TTC549 (cell line): ENCODE data around the gene ENTREP1.

Experiments used
- FAIRE-seq: peaks from 2 replicates; lab custom pipeline; 2012; peaks lifted over from hg19 to GRCh38; lab: Jason Lieb, UNC

Gene ENTREP1

DNA sequence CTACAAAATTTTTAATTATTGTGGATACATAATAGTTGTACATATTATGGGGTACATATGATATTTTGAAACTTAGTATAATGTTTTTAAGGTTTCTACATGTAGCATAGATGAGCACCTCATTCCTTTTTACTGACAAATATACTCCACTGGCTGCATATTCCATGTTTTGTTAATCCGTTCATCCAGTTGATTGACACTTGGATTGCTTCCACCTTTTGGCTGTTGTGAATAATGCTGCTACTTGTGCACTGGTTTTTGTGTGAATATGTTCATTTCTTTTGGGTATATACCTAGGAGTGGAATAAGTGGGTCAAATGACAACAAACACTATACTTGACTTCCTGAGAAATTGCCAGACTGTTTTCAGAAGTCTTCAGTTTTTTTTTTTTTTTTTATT lies 2.8 kb upstream of the ENTREP1 start:
- no peak for FAIRE-seq

DNA sequence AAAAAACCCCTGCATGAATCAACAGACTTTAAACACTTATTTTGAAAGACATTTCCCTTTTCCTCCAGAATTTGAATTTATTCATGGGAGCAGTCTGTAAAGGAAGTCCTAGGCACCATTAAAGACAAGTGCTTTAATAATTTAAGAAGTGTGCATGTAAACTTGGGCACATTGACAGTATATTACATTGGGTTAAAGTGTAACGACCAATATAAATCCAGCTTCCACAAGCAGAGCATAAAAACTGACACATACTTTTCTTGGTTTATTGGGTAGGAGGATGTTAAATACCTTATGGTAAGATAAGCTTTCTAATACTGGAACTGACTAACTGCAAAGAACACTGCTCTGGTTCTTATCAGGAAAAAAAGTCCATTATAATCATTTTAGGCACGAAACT lies 1.2 kb upstream of the ENTREP1 start:
- no peak for FAIRE-seq

DNA sequence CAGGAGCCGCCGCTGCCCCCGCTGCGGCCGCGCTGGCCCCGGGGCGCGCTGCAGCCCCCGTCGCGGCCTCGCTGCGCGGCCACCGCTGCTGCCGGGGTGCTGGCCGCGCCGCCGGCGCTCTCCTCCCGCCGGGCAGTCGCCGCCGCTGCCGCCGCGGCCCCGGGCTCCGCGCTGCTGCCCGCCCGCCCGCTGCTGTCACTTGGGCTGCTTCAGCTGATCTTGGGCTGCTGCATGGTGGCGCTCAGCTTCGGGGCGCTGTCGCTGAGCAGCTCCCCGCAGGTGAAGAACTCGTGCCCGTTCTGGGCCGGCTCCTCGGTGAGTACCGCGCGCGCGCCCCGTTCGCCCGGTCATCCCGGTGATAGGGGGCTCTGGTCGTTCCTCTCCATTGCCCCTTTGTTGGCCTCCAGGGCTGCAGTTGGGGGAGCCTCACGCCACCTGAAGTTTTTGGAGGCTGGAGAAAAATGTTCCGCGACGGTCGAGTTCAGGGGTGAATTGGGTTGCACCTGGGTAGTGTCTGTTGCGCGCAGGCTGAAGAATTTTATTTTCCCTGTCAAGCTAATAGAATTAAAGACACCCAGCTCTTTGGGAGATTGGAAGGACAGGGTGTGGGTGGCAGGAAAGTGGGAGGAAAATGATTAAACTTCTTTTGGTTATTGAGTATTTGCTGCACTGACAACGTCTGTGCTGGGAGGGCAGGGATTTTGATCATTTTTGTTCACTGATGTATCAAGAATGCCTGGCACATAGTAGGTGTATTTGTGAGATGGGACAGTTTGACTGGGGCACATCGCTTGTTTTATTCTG lies 596 bp downstream of the ENTREP1 start:
- no peak for FAIRE-seq

DNA sequence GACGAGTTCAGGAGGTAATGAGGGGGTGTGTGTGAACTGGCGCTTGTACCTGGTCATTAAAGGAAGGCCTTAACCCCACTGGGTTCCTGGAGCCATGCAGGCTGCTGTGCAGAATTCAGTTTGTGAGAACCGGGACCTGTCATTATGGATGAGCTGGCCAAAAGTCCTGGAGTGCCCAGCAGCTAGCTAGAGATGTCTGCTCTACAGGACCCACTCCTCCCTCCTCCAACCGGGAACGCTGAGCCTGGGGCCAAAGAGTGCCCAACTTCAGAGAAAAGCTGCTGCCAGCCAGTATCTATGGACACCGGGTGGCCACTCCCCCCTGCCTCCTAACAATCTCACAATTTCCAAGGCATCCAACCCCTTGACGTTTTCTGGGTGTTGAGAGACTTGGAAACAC lies 1.2 kb downstream of the ENTREP1 start:
- no peak for FAIRE-seq

DNA sequence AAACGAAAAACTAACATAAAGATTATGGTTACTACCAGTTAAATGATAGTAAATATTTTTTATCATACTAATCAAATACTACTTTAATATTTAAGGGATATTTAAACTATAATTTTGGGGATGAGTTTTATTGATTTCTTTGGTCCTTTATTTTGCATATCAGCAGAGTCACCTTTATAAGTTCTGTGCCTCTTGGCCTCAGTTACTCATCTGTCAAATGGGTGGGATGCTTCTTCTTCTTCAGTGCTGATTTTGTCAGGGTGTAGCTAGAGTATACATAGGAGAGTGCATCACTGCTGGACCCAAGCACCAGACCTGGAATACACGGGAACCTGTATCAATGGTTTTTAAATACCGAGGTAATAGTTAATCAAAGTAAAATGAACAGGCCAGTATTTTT lies 5.6 kb downstream of the ENTREP1 start:
- no peak for FAIRE-seq

DNA sequence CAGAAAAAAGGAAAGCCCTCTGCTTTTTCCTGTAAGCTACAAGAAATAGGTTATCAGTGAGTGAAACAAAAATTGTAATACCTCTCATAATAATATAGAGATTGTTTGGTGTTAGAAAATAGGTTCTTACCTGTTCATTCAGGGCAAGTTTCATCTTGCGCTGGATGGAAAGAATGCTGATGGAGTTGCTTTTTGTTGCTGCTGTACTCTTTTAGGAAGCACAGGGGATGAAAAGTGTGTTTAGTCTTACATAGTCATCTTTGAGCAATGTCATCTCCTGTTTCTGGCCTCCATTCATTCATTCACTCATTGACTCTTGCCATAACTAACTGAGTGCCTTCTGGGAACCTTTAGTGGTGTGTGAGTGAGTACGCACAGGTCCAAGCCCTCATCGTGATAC lies 6.4 kb downstream of the ENTREP1 start:
- FAIRE-seq: no peak

DNA sequence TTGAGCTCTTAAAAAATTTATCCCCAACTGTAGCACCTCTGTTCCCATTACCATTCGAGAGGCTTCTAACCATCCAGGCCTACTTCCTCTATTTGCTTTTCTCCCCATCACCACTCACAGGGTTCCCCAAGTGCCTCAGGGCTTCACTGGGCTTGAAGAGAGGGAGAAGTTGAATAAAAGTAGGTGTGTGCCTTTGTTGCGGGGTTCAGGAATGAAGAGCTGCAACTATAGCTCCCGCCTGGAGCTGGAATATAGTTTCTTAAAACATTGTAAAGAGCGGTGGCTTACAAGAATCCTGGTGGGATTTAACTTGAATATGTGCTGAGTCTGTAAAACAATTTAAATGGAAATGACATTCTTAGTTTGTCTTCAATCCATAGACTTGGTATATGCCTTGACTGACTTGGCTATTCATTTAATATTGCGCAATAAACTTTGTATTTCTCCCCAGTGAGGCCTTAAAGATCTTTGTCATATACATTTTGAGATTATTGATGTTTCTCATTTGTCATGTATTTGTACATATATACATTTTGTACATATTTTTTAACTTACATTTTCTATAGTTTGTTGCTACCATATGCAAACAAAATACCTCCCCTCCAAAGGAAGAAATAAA lies 7.2 kb downstream of the ENTREP1 start:
- FAIRE-seq: no peak

DNA sequence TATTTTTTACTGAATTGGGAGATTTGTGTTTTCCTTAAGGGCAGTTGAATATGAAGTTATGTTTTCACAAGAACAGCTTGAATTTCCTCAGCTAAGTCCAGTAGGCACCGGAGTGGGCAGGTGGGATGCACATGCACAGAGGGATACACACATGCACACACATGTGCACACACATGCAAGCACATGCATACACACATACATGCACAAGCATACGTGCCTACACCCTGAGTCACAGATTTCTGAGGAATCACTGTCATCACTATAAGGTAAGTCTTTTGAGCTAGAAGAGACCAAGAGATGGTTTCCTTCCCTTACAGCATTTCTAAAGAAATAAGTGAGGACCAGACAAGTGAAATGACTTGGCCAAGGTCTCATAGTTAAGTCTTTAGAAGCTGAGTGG lies 8.7 kb downstream of the ENTREP1 start:
- FAIRE-seq: no peak

DNA sequence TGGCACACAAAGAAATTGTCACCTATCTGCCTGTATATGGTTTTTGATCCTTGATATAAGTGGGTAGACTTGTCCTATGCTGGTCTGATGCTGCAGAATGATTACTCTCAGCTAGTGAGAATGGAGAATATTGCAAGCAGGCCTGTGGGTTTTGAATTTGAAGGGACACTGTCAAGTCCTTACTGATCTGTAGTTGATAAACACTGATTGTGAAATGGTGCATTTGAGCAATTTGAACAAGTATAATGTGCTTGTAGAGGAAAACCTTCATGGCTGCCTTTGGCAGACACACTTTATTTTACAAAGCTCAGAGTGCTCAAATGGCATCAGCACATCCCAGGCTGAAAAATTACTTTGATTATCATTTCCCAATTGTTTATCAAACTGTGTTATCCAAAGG lies 9.3 kb downstream of the ENTREP1 start:
- no peak for FAIRE-seq

DNA sequence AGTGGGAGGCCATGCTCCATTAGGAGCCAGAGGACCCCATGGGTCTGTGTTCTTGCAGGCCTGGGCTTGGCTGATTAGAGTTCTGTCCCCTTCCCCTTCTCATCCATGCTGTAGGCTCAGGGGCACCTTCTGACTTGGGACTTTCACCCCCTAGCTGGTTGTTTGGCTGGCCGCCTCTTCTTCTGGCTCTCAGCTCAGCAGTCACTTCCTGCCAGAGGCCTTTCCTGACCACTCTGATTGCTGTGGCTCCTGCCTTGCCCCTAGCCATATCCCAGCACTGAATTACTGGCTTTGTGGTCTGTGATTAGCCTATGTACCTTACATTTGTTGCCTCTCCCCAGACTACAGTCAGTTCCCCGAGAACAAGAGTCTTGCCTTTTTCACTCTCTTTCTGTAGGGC lies 14.6 kb downstream of the ENTREP1 start:
- no peak for FAIRE-seq

DNA sequence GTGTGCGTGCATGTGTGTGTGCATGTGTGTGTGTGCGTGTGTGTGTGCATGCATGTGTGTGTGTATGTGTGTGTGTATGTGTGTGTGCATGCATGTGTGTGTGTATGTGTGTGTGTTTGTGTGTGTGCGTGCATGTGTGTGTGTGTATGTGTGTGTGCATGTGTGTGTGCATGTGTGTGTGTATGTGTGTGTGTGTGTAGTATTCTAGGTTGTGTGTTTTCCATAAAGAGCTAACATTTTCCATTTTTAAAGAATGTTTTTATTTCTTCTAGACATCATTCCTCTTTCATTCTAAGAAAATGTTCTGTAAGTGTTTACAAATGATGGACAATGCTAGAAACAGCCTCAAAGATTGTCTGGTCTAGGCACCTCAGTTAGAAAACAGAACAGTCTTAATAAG lies 15.6 kb downstream of the ENTREP1 start:
- no peak for FAIRE-seq

DNA sequence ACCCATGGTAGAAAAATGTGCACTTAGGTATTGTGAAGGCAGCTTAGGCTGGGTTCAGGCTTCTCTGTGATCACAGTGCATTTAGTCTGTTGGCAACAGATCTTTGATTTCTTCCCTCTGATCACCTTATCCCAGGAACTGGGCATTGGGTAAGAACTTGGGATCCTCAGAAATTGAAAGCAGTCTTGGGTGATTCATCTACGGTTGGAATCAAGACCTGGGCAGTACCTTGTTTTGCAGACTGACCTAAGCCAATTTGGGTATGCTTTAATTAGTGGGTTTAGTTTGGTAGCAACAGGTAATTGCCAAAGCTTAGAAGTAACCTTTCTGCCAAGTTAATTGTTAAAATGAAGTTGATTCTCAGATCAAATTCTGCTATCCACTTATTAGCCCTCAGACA lies 17.8 kb downstream of the ENTREP1 start:
- no peak for FAIRE-seq

DNA sequence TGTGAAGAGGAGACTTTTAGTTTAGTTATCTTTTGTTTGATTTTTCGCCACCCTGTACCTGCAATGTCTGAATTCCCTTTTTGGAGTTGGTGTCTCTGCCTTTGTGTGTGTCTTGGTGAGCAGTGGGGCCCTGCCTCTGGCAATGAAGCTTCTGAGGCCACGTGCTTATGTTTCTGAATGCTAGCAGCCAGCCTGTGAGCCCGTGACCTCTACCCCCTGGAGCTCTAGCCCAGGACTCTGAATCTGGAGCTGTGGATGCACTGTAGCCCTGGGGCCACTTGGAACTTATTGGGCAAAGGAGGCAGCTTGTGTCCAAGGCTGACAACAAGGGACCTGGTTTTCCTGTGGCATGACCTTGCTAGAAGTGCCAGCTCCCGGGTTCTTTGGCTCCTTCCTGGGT lies 19.4 kb downstream of the ENTREP1 start:
- FAIRE-seq: no peak

DNA sequence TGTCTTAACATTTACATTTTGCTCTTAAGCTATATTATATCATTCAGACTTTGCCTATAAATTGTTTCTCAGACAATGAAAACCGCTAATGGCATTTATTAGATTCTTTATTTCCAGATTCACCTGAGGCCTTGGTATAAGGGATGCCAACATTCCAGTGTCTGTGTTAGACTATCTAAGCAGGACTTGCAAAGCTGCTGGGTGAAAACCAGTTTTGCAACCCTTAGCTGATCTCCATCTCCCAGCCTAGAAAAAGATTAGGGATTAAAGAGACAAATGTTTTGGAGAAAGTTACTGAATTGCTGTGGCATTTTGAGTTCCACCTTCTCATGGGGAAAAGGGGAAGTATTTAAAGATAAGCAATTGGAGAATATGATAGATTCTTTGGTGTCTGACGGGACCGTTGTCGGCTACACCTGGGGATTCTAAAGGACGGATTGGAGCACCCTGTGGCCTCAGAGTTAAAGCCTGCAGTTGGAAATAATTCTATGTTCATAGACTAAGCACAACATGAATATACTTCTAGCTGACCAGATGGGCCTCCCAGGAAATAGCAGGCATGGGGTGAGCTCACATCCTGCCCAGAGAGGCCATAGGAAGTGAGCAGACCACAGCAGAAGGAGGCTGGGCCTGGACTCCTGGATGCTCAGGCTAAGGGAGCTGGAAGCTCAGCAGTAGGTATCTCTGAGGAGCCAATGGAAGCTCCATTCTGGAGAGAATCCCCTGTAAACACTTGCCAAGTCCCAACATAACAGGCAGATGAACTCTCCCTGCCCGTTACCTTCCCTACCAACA lies 21.8 kb downstream of the ENTREP1 start:
- FAIRE-seq: no peak

DNA sequence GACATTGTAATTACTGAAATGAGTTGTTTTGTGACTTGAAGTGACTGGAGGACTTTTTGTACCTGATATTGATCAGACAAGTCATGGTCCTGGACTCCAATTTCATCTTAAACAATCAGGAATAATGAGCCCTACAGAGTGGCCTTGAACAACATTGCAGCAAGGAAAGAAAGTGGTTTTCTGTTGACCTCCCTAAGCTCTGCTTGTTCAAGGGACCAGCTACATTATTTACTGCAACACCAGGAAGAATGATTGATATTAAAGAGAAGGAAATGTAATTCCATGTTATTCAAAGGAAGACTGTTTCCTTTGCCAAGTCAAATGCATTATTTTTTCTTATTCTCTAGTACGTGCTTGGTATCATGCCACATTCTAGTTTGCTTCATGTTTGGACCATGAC lies 22.6 kb downstream of the ENTREP1 start:
- FAIRE-seq: no peak

DNA sequence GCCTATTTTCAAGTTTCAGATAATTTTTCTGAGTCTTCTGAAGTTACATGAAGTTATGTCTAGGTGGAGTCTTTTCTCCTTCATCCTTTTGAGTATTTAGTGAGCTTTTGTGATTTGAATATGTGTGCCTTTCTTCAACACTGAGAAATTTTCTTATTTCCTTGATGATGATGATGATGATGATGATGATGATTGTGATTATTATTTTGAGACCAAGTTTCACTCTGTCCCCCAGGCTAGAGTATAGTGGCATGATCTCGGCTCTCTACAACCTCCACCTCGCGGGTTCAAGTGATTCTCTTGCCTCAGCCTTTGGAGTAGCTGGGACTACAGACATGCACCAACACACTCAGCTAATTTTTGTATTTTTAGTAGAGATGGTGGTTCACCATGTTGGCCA lies 26.2 kb downstream of the ENTREP1 start:
- no peak for FAIRE-seq

DNA sequence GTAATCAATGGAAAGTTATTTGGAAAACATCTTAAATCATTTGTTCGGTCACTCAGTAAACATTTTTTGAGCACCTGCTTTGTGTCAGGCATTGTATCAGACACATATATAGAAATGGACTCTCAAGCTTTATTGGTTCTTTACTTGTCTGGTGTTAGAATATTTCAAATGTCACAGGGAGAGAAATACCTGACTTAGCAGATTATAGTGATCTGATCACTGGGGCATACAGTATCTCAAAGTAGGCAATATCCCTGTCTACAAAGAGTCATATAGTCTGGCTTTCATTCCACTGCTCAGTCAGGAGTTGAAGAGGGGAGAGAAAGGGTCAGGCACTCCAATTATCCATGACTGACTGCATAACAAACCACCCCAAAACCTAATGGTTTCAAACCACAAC lies 30.2 kb downstream of the ENTREP1 start:
- no peak for FAIRE-seq

DNA sequence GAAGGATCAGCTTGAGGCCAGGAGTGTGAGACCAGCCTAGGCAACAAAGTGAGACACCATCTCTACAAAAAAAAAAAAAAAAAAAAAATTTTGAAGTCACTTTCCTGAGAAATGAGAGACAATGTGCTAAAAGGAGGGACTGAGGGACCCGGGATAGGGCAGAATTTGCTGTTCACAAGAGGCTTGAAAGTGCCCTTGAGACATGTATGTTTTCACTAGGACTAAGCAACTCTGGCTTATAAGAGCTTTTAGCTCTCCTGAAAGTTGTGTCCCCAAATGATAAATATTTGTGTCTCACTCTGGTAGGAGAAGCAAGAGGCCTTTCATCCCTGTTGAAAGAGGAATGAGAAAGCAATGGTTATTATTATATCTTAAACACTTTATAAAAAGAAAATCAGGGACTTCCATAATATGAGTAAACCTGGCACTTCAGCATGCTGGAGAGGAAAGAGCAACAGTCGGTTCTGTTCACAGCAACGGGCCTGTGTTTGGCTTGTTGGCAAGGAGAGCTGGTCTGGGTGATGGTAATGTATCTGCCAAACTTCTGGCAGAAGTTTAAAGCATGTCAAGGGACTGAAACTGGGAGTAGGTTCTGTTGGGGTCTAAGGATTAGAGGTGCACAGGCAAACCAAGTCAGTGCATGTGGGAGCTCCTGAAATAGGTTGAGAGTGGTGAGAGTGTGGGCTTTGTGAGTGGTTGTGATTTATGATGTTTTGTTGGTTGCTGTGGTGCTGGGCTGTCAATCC lies 32.2 kb downstream of the ENTREP1 start:
- no peak for FAIRE-seq

DNA sequence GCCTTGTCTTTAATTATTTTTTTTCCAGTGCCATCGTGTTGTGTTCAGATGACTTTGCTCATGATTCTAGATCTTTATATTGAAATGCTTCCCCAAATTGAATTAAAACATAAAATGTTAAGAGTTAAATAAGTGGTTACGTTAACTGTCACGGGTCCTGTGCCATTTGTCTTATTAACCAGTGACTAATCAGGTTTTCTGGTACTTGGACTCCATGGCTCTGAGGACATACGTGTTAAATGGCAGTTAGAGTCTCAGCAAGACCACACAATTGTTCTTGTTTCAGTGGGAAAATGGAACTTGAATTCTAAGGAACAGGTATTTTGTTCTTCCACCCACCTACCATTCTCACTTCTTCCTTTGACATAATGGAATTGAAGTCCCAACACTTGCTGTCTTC lies 32.8 kb downstream of the ENTREP1 start:
- FAIRE-seq: no peak

DNA sequence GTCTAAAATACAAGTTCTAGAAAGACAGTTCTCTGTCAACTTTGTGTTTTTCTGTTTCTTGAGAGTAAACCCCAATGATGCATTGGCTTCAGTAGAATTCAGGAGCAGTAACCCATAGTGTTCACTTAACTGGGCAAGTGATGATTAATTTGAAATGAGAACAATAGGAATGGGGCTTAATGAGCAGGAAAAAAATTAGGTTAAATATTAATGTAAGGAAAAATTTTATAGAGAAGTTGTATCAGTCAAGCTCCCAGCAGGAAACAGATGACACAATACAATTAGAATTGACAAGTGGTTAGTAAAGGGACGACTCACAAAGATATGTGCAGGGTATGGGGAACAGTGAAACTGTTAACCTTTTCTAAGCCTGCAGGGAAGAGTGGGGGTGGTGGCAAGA lies 38.2 kb downstream of the ENTREP1 start:
- FAIRE-seq: no peak

DNA sequence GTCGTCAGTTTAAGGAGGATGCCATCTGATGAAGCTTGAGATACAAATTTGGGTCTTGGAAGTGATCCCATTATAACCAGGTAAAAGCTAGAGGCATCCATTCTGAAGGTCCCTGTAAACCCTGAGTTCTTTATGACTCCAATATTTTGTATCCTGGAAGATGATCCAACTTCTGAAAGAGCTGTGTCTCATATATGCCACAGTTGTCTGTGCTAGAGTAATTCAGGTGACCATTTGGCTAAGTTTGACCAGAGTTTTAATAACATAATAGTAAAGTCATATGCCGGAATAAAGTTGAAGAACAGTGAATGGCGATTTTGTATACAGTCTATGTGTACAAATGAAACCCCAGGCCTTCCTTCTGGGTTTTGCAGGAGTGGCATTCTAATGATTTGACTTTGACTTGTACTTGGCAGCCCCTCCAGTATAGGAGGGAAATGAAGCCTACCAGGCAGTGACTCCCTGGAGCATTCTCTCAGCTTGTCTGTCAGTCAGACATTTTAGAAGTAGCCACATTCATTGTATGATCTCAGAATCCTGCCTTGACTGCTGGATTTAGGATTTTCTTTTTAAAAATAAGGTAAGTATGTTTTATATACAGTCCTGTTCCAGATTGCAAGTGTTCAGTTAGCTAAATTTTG lies 39.6 kb downstream of the ENTREP1 start:
- FAIRE-seq: no peak

DNA sequence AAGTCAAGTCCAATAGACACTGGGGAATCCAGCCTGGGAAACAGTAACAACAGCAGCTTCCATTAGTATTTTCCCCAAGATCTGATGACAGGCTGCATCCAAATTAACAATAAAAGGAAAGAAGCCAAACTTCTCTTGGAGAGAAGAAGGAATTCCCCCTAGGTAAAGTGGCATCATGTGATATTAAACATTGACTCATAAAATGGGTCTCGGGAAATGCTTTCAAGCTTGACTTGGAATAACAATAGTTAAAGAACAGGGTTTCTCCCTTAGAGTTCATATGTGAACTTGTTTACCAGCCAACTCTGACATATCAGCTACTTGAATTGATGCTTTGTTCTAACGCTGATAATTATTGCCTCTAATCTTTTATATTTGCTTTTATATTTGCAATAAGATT lies 45.4 kb downstream of the ENTREP1 start:
- FAIRE-seq: no peak
